Right renal pelvis (tissue), 4 donors: ENCODE measurements around the gene MINDY3. TPM values are rescaled to one million over a fixed set of nuclear protein-coding genes. Genes with fewer than 3 reads are reported as not detected.
"Not testable (repeated sequence)": the region's sequence is repeated elsewhere in the genome, so short reads cannot be mapped to it uniquely, and the experiment has no call there.

Source experiments
- DNase-seq, 4 donors: peaks; one replicate each; pipeline ENCODE4 v3.0.0-alpha.2; 2013; ENCODE audit warnings: low read depth in 4 of 4, low spot score in 3 of 4, missing footprints in 1 of 4
- polyA plus RNA-seq, 4 donors: library from polyadenylated mRNA; unstranded; fragments of 120-200 nt; gene quantifications; one replicate each; pipeline ENCODE4 v1.2.1, GENCODE V29; 2013; ENCODE audit not compliant: insufficient read length in 4 of 4

The MINDY3 gene
- polyA plus RNA-seq, 4 donors = 43.4 to 55.9 (median 52.4) TPM

GRCh38 chr10:15782851-15783250 is 77.5 kb downstream of the MINDY3 start:
- no peak for DNase-seq

DNA sequence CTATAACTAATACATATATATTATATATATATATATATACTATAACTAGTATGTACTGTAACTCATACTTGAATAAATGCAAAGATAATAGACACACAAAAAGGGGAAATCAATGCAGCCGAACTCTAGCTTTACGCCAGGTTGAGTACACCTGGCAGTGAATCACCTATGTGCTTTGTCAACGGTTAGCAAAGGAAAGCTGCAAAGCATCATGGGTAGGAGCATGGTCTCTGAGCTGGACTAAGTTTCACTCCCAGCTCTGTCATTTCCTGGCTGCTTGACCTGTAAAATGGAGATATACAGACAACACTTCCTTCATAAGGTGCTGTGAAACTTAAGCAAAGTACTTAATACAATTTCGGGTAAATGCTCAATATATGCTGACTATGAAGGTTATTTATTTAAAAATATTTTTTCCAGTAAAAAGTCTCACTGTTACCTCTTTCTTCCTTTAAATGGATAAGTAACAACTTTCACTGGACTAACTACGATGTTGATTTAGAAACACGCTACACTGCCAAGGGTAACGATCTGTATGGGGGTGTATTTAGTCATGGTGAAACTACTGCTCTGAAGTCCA is 78.8 kb downstream of the MINDY3 start:
- DNase-seq = no peak

- DNase-seq = no peak
These were observed 79.8 kb downstream of the MINDY3 start for GRCh38 chr10:15780353-15781135.

DNA sequence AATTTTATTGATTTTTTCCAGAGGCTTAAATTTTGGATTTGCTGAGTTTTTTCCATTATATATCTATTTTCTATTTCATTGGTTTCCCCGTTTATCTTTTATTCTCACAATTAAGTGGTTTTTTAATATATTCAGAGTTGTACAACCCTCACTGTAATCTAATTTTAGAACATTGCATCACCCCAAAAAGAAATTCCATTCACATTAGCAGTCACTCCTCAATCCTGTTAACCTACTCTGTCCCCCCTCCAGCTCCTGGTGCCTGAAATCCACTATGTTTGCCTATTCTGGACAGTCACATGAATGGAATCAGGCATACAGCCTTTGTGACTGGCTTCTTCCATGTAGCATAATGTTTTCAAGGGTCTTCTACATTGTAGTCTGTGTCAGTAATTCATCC is 84.8 kb downstream of the MINDY3 start:
- no peak for DNase-seq

- DNase-seq = not testable (repeated sequence)
These were observed 85.8 kb downstream of the MINDY3 start for GRCh38 chr10:15774534-15774933.

- no peak for DNase-seq
These were observed 95.3 kb downstream of the MINDY3 start for GRCh38 chr10:15764892-15765454.

GRCh38 chr10:15763006-15763405 is 97.3 kb downstream of the MINDY3 start:
- no peak for DNase-seq

GRCh38 chr10:15762239-15762638 is 98.1 kb downstream of the MINDY3 start:
- not testable (repeated sequence) for DNase-seq

DNA sequence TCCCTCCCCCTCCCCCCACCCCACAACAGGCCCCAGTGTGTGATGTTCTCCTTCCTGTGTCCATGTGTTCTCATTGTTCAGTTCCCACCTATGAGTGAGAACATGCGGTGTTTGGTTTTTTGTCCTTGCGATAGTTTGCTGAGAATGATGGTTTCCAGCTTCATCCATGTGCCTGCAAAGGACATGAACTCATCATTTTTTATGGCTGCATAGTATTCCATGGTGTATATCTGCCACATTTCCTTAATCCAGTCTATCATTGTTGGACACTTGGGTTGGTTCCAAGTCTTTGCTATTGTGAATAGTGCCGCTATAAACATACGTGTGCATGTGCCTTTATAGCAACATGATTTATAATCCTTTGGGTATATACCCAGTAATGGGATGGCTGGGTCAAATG is 99.1 kb downstream of the MINDY3 start:
- DNase-seq = not testable (repeated sequence)

- DNase-seq = no peak
These were observed 99.6 kb downstream of the MINDY3 start for GRCh38 chr10:15760681-15761080.

DNA sequence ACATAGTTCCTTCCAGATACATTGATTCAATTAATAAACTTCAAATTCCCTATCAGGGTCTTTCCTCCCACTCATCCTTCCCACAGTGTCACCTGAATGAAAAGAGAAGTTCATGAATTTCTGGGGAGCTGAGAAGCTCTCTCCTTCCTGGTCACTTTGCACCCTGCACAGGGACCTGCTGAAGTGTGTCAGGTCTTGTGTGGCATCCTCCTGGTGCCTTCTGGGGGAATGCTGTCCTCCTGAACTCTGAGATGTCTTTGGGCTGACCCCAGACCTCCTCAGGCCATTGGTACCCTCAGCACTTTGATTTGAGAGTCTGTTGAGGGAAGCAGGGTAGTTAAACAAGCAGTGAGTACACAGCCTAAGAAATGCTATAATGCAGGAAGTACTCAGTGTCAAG is 101.0 kb downstream of the MINDY3 start:
- no peak for DNase-seq

GRCh38 chr10:15758618-15759017 is 101.7 kb downstream of the MINDY3 start:
- no peak for DNase-seq

- no peak for DNase-seq
These were observed 105.4 kb downstream of the MINDY3 start for GRCh38 chr10:15754937-15755336.

GRCh38 chr10:15751046-15751445 is 109.3 kb downstream of the MINDY3 start:
- DNase-seq = no peak

- DNase-seq = no peak
These were observed 112.2 kb downstream of the MINDY3 start for GRCh38 chr10:15748126-15748525.

DNA sequence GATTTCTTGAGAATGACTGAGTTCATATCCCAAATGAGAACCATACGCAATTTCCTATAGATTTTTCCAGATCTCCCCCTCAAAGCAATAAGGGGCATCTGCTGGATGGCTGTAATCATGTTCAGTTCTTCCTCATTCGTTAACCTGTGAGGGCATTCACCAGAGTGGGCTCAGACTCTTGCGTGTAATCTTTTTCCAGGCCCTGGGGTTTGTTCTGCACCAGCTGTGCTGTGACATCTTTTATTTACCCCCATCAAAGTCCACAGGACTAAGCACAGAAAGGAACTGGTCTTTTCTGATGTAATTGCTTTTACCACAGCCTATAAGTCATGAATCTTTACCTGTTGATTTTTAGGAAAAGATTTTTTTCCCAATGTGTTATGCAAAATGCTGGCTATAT is 112.7 kb downstream of the MINDY3 start:
- no peak for DNase-seq

- peak in 3 of 4 donors; percentile 46 to 71 (median 57) for DNase-seq
These were observed 114.6 kb downstream of the MINDY3 start for GRCh38 chr10:15745751-15746150.

DNA sequence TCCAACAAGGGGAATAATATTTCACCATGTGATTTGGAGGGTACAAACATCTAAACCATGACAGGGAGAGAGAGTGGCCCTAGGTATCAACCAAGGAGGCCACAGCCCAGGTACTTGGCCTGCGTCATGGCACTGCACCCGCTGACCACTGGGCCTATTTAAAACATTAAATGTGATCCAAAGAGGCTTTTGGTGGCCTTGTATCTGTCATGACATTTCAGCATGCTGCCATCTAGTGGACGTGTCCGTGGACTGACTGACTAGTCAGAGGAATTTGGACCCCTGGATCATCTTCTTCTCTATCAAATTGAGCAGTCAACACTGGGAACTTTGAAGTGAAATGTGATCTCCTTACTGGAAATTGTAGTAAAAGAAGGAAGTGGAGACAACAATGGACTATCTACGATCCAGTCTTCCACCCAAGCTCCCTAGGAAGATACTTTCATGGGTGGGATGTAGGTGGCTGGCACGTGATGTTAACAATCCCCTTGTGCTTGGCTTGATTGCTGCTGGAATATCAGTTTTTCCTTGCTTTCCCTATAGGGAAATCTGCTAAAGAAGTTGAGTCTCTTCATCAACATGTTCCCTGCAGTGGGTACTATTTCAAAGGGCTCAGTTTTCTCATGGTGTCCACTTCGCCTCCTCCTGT is 116.0 kb downstream of the MINDY3 start:
- DNase-seq = no peak

GRCh38 chr10:15743443-15743842 is 116.9 kb downstream of the MINDY3 start:
- no peak for DNase-seq

DNA sequence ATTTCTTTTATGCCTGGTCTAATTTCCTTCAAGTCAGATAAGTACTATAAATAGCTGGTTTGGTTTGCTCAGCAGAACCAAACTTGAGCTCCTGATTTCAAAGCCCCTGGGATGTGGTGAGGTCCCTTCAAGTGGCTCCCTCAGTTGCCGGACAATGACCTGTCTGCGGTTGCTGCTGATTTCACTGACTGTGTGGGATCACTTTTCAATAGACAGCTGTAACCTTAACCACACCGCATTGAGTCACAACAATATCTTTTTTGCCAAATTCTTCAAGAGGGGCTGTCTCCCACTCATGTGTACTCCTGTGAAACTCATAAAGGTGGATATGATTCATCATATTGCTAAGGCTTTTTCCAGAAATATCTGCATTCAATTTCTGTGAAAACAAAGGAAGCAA is 117.5 kb downstream of the MINDY3 start:
- no peak for DNase-seq

GRCh38 chr10:15742102-15742501 is 118.2 kb downstream of the MINDY3 start:
- DNase-seq = no peak
